NCI-H146 treated with DMSO at 0.1 percent for 48 hours (cell line): ENCODE data around the gene EPN1.
A peak's percentile ranks its signal among the peaks of the same experiment; 100 is the strongest.

Source experiments
- DNase-seq: peaks from one replicate; lab custom pipeline; 2025; ENCODE audit not compliant: unreplicated experiment; lab: John Stamatoyannopoulos, UW

EPN1 gene

DNA sequence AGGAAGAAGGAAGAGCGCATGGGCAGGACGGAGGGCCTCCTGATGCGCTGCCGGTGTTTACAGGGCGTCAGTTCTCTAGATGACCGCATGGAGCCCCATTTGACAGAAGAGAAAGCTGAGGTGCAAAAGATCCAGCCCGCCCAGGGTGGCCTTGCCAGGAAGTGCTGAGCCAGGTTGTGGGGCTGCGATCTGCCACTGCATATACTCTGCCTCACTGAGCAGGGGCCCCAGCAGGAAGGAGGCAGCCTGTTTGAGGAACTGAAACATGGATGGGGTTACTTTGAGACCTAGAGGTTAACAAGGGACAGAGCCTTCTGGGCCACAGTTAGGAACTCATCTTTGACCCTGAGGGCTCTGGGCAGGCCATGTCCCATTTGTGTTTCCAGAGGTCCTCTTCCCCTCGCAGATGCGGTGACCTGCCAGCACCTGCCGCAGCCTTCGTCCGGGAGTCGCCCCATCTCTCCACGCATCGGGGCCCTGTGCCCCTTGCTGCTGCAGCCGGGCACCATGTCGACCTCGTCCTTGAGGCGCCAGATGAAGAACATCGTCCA, 3.2 kb downstream of the EPN1 start:
- no peak for DNase-seq

DNA sequence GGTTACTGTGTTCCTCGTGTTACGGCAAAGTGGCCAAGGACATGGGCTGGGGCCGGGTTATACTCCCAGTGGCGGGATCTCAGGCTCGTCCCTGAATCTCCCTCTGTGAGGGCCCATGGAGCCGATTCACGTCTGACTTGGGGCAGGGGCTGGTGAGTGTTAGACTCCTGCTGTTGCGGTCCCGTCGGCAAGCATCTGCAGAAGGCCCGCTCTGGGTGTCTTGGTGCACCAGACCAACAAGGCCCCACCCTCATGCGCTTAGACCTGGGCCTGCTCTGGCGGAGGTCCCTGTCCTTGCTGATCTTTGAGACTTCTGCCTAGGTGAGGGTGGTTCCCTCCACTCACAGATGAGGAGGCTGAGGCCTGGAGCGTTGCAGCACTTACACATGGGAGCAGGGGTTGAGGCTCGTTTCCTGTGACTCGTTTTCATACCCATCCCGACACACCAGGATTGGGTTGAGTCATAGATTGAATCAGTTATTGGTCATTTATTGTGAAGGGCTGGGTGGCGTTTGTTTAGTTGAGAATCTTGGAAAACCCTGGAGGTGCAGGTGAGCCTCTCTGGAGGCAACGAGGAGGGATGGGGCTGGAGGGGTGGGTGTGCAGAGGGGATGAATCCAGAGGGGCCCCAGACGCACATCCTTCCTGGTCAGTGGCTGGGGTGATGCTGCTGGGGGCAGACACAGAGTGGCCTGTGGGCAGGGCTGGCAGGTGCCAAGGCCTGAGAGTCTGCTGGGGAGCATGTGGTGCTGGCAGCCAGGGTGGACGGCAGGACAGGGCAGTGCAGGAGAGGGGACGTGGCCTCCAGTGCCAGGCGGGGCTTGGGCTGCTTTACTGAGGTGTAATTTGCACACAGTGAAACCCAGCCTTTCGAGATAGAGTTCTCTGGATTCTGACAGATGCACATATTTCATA, 4.6 kb downstream of the EPN1 start:
- DNase-seq: no peak

DNA sequence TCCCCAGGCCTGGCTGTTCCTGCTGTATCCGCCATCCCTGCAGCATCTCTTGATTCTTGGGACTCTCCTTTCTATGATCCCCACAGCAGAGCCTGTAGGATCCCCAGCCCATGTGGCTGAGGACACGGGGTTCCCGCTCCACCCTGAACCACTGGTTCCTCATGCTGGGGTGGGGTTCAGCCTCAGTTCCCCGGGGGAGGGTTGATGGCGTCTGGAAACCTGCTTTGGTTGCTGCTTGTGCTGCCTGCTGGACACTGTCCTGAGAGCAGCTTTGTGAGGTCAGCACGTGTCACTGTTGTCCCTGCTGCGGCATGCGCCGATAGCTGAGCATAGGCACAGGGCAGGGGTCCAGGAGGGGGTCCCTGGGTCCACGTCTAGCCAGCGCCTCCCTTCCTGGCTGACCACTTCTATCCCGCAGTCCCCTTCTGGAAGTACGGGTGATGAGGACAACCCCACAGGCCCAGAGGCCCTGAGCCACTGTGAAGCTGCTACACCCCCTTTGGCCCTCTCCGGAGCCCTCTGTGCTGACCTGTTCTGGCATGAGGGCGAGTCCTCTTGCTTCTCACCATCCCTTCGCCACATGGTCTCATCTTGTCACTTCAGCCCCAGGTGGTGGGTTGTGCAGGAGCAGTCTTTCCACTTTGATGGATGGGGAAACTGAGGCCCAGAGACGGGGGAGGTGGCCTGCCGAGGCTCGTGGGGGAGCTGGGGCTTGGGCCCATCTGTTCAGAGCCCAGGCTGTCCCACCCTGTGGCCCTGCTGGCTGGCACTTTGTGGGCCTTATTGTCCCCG, 5.5 kb downstream of the EPN1 start:
- no peak for DNase-seq

DNA sequence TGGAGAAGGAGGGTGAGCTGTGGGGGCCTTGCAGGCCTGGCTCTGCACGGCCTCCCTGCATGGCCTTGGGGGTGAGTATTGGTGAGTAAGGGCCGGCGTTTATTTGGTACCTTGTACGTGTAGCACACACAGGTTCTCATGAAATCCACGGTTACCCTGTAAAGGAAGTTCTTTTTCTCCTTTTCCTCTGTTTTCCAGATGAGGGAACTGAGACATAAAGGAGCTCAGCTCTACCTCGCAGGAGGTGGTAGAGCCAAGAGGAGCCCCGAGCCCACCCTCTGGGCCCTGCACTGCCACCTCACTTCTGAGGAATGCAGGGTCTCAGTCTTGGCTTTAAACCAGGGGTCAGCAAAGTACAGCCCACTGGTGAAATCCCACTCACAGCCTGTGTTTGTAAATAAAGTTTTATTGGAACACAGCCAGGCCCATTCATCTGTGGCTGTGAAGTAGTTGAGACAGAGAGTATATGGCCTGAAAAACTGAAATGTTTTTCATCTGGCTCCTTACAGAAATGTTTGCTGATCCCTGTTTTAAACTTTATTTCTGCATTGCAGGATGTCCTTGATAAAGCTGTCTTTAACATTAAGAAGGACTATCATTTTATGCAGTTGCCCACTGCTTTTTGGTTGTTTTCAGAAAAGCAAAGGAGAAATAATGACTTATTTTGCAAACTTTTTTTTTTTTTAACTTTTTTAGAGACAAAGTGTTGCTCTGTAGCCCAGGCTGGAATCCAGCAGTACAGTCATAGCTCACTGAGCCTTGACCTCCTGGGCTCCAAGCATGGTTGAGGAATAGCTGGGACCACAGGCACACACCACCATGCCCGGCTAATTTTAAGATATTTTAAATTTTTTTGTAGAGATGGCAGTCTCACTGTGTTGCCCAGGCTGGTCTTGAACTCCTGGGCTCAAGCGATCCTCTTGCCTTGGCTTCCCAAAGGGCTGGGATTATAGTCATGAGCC, 6.4 kb downstream of the EPN1 start:
- no peak for DNase-seq

DNA sequence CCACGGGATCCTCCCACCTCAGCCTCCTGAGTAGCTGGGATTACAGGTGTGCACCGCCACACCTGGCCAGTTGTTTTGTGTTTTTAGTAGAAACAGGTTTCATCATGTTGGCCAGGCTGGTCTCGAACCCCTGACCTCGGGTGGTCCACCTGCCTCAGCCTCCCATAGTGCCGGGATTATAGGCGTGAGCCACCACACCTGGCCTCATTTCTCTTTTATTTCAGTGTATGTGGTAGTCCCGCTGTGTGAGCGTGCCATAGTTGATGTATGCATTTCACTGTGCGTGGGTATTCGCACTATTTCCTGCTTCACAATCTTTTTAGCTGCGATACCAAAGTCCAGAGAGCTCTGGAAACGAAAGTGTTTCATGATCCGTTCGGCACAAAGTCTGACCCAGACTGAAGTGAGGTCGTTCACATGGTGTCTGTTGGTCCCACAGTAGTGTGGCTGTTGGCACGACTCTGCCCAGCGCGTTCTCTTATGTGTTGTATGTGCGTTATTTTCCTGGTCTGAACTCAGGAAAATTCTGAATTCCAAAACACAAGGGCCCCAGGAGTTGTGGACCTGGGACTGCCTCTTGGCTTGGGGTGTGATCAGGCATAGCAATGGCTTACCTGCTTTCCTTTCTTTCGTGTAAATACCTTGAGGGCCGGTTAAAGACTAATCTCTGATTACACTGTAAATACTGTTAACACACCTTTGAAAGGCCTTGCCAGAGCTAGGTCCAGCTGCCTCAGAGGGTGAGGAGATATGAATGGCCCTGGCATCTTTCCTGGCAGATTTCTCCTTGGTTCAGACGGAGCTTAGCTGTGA, 8.6 kb downstream of the EPN1 start:
- no peak for DNase-seq

DNA sequence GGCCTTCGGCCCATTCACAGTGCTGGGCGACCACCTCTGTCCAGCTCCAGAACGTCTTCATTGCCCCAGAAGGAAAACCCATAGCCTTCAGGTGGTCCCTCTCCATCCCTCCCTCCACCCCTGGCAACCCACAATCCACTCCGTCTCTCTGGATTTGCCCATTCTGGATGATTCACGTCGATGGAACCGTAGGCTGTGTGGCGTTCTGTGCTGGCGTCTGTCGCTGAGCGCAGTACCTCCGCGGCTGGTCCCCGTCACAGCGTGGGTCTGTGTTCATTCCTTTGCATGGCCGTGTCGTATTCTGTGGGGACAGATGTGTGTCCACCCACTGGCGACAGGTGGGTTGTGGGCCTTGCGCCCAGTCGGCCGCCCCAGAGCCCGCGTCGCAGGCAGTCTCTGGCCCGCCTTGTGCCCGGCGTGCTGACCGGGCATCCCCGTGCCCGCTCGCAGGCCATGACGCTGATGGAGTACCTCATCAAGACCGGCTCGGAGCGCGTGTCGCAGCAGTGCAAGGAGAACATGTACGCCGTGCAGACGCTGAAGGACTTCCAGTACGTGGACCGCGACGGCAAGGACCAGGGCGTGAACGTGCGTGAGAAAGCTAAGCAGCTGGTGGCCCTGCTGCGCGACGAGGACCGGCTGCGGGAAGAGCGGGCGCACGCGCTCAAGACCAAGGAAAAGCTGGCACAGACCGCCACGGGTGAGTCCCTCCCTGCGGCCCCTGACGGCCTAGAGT, 10.1 kb downstream of the EPN1 start:
- no peak for DNase-seq

DNA sequence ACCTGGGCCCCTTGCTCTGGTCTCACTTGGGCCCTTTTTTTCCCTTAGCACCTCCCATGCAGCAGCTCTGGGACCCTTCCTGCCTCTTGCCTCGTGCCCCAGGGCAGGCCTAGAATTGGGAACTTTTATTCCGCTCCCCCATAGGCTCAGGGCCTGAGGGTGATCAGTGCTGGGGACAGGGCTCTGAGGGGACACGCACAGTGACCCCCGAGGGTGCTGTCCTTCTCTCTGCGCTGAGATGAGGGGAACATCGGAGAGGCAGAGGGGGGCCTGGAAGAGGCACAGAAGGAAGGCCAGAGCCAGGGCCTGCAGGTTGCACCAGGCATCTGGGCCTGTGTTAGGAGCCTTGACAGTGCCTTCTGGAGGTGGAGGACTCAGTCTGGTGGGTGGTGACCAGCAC, 10.8 kb downstream of the EPN1 start:
- DNase-seq: no peak

DNA sequence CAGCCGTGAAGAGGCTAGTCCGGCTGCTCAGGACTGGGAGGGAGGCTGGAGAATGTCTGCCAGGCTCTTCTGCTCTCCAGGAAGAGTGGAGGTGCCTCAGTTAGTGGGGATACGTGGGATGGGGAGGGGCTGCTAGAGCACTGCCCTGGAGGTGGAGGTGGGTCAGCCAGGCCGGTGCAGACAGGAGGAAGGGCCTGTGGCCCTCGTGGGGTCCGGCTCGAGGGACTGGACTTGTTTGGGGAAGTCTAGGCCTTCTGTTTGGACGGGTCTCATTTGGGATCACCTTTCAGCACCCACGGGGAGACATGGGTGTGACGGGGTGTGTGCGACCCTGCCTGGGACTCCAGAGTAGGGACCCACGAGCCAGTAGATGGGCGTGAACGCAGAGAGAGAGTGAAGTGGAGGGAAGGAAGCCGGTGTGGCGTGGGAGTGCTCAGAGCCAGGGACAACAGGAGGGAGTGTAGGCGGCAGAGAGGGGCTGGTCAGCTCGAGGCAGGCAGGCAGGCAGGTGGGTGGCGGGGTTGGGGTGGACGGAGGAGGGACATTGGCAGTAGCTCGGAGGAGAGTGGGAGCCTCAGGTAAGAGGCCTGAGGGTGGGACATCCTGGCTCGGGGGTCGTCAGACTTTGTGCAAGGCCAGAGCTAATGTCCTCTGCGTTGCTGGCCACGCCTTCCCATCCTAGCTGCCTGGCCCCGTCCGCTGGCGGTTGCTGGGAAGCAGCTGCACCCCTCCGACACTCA, 11.5 kb downstream of the EPN1 start:
- DNase-seq: no peak

DNA sequence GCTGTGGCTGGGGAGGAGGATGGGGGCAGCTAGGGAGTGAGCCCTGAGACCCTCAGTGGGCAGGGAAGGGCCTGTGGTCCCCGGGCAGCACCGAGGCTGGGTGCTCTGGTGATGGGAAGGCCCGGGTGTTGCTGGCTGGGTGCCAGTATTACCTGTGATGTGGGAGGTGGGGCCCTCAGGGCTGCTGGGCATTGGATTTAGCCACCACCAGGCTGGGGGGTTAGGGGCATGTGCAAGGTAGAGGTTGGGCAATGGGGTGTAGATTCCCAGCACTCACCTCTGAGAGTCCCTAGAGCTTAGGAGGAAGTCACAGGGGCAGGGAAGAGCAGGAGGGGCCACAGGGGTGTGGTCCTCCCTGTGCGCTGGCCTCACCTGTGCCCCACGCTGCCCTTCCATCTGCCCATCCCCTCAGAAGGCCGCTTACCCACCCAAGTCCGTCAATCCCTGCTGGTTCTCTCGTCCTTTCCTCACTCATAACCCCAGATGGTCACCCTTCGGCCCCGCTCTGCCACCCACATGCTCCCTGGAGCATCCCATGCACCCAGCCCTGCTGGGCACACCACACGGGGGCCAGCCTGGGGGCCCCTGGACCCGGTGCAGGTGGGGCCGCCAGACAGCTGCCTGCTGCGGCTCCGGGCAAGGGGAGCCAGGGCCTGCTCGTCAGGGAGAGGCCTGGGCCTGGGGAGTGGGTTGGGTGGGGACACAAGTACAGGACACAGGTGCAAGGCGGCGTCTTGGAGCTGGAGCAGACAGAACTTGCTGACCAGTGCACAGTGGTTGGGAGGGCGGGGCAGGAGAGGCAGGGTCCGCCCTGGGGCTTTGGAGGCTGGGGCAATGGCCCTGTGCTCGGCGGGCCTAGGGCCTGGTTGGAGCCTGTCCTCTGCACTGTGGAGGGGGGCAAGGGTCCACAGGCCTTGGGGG, 12.5 kb downstream of the EPN1 start:
- no peak for DNase-seq

DNA sequence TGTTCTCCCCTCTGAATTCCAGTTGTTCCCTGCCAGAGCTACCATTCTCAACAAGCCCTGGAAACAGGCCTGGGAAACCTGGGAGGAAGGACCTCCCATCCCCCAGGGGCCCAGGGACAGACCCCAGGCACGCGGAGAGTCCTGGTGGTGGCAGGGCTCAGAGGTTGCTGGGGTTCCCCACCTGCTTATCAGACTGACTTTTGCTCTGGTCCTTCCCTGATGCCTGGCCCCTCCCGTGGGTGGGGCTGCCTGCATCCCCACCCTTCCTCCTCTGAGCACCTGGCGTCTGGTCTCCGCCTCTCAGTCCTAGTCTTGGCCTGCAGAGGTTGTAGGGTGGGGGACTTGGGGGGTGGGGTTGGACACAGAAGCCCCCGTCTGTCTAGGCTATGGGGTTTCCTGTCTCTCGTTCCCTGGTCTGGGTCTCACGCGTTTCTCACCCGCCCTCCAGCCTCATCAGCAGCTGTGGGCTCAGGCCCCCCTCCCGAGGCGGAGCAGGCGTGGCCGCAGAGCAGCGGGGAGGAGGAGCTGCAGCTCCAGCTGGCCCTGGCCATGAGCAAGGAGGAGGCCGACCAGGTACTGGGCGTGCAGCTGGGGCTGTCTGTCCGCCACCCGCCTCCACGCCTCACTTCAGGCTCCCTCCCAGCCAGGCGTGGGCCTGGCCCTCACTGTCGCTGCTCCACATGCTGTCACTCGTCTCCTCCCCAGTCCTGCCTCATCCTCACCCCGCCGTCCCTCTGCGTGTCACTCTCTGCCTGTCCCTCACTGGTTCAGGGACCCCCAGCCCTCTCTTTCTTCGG, 13.6 kb downstream of the EPN1 start:
- DNase-seq: peak; percentile 71

DNA sequence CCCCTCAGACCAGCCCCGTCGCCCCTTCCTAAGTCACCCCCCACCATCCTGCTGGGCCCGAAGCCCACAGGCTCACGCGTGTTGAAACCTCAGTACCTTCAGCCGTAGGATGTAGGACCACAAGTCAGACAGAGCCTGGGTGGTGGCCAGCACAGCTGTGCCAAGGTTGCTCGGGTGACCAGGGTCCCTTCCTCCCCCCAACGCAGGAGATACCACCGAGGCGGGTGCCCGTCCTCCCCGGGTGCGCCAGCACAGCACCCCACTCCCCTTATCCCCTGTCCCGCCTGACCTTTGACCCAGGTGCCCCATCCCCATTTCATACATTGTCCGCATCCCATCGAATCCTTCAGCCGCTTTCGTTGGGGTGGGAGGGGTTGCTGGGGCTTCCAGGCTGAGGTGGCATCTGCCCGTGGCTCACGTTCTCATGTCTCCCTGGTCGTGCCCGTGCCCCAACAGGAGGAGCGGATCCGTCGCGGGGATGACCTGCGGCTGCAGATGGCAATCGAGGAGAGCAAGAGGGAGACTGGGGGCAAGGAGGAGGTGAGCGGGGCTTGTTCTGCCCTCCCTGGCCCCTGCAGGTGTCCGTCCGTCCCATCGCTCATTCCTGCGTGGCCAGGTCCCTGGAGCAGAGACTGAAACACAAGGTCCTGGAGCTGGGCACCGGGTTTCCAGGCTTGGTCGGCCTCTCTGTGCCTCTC, 14.5 kb downstream of the EPN1 start:
- DNase-seq: no peak

DNA sequence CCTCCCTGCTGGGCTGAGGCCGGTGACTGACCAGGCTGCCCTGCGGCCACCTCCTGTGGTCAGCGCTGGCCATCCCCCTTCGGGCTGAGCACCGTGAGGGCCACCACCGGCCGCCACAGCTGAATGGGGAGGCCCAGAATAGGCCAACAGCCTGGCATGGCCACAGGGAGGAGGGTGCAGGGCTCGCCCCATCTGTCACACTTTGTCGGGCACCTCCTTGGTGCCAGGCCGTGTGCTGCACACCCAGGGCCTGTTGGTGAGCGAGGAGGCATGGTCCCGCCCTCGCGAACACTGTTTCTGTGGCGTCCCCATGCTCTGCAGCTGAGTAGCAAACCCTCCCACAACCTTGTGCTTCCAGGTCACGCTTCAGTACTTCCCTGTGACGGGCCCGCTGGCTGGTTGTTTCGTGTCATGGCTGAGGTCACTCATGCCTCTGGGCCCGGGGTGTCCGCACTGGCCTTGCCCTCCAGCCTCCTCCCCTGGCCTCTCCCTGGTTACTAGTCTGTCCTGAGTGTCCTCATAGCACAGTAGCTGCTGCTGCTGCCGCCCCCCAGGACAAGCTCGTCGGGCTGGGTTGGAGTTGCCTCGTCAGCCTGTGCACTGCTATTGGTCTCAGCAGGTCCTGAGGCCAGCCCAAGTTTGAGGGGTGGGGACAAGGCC, 15.2 kb downstream of the EPN1 start:
- no peak for DNase-seq

DNA sequence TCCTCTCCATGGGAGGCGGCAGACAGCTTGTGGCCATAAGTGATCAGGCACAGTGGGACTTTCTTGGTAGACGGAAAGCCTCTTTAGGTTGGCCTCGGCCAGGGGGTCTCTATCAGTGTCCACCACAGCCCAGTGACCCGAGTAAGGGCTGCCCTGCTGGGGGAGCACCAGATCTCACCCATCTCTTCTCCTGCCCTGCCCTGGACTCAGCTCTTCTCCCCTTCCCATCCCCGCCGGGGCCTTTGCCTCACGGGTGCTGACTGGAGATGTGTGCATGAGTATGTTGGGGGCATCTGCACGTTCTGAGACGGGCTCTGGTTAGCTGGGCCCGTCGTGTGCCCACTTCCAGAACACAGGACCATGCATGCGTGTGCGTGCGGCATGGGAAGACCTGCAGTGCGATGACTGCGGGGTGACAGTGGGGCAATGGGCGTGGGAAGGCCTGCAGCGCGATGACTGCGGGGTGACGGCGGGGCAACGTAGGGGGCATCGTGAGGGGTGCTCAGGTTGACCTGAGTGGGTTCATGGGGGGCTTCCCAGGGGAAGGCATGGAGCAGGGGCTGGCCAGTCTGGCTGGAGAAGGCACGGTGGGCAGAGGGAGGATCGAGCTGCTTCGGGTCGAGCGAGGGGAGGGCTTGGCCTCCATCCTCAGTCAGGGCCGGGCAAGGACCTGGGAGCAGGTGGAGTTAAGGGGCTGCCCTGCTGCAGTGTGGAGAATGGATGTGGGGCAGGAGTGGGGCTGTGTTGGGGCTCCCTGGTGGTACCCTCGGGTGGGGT, 15.9 kb downstream of the EPN1 start:
- no peak for DNase-seq

DNA sequence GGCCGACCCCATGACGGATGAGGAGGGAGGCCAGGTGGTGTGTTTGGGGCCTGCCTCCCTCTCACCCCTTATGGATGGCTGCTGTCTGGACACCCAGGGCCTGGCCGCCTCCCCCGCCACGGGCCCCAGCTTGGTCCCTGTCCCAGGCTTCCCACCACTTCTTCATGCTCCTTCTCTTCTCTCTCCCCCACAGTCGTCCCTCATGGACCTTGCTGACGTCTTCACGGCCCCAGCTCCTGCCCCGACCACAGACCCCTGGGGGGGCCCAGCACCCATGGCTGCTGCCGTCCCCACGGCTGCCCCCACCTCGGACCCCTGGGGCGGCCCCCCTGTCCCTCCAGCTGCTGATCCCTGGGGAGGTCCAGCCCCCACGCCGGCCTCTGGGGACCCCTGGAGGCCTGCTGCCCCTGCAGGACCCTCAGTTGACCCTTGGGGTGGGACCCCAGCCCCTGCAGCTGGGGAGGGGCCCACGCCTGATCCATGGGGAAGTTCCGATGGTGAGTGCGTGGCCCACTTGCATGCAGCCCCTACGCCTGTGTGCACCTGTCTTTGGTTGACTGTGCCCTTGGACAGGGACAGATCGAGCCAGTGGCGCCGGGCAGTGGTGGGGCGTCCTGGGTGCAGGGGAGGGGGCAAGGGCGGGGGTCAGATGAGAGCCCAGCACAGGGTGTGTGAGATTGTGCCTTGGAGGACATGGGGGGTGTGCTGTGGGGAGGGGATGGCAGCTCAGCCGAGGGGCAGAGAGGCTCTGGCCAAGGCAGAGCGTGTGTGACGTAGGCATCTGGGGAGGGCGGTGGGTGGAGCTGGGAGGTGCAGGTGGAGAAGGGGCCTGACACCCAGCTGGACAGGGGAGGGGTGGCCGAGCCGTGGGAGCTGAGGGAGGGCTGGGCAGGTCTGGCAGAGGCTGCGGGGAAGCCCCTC, 16.8 kb downstream of the EPN1 start:
- DNase-seq: no peak
